ENCODE data around the gene NDEL1.
"Not testable (repeated sequence)": the region's sequence is repeated elsewhere in the genome, so short reads cannot be mapped to it uniquely, and the experiment has no call there.

NDEL1 gene, protein sequence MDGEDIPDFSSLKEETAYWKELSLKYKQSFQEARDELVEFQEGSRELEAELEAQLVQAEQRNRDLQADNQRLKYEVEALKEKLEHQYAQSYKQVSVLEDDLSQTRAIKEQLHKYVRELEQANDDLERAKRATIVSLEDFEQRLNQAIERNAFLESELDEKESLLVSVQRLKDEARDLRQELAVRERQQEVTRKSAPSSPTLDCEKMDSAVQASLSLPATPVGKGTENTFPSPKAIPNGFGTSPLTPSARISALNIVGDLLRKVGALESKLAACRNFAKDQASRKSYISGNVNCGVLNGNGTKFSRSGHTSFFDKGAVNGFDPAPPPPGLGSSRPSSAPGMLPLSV

GRCh38 chr17:8435245-8436168, at the start of gene NDEL1:
NDEL1 (plus strand) TSS chr17:8435884; CDS start chr17:8444272, 8,388 bp downstream.
- DNase-seq (ENCODE audit: extremely low read depth in 1 of 2, low read depth in 1 of 2): peak; percentile 97 to 100

GRCh38 chr17:8386841-8387240, 48.8 kb upstream of the NDEL1 start:
- DNase-seq (ENCODE audit: extremely low read depth in 1 of 2, low read depth in 1 of 2): no peak

GRCh38 chr17:8387914-8388651, 47.6 kb upstream of the NDEL1 start:
- no peak for DNase-seq (ENCODE audit: extremely low read depth in 1 of 2, low read depth in 1 of 2)

- no peak for DNase-seq (ENCODE audit: extremely low read depth in 1 of 2, low read depth in 1 of 2)
Observed at GRCh38 chr17:8391711-8392110, 44.0 kb upstream of the NDEL1 start.

GRCh38 chr17:8392274-8392673, 43.4 kb upstream of the NDEL1 start:
- DNase-seq (ENCODE audit: extremely low read depth in 1 of 2, low read depth in 1 of 2): no peak

DNA sequence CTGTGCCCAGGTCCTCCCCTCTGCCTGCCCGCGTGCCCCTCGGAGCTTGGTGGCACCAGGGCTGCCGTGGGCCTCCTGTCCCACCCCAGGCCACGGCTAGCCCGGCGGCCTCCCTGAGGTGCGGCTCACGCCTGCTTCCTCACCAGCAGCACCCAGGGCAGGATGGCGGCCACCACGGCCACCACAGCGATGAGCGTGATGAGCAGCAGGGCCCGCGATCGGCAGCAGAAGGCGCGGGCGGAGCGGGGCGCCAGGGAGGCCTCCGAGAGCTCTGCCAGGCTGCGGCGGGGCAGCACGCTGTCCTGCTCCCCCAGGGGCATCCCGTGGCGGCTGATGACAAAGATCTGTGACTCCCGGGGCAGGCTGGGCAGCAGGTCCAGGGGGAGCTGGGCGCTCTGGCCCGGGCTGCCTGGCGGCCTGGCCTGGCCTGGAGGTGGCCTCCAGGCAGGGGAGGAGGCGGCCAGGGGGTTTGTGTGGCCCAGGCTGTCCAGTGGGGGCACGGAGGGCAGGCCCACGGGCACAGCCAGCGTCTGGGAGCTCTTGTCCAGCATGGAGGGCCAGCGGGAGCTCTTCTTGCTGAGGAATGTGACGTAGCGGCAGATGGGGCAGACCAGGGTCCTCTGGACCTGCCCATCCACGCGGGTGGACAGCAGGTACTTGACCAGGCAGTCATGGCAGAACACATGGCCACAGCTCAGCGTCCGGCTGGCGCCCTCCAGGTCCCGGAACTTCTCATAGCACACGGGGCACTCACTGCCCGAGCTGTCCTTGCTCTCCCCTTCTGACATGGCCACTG, 42.8 kb upstream of the NDEL1 start:
- DNase-seq (ENCODE audit: extremely low read depth in 1 of 2, low read depth in 1 of 2): no peak

- no peak for DNase-seq (ENCODE audit: extremely low read depth in 1 of 2, low read depth in 1 of 2)
Observed at GRCh38 chr17:8393470-8394231, 42.0 kb upstream of the NDEL1 start.

GRCh38 chr17:8394497-8394896, 41.2 kb upstream of the NDEL1 start:
- not testable (repeated sequence) for DNase-seq (ENCODE audit: extremely low read depth in 1 of 2, low read depth in 1 of 2)

- no peak for DNase-seq (ENCODE audit: extremely low read depth in 1 of 2, low read depth in 1 of 2)
Observed at GRCh38 chr17:8397636-8398035, 38.0 kb upstream of the NDEL1 start, which contains the start of gene RNF222. RNF222 (minus strand) TSS chr17:8397827; CDS start chr17:8393461, 4,366 bp downstream.

DNA sequence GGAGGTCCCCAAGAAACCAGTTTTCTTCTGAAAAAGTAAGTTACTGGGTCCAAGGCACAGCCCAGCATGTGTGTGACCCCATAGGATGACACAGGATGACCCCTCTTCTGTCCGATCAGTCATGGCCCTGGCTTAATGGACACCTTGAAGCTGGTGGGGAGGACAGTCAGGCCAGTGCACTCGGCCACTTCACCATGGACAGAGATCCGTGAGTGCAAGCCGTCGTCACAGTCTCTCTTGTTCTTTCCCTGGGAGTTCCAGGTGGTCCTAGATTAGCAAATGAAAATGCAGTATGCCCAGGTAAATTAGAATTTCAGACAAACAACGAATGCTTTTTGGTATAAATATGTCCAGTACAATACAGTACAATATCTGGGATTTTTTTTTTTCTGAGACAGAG, 36.7 kb upstream of the NDEL1 start:
- DNase-seq (ENCODE audit: extremely low read depth in 1 of 2, low read depth in 1 of 2): no peak

GRCh38 chr17:8401107-8401506, 34.6 kb upstream of the NDEL1 start:
- DNase-seq (ENCODE audit: extremely low read depth in 1 of 2, low read depth in 1 of 2): no peak

DNA sequence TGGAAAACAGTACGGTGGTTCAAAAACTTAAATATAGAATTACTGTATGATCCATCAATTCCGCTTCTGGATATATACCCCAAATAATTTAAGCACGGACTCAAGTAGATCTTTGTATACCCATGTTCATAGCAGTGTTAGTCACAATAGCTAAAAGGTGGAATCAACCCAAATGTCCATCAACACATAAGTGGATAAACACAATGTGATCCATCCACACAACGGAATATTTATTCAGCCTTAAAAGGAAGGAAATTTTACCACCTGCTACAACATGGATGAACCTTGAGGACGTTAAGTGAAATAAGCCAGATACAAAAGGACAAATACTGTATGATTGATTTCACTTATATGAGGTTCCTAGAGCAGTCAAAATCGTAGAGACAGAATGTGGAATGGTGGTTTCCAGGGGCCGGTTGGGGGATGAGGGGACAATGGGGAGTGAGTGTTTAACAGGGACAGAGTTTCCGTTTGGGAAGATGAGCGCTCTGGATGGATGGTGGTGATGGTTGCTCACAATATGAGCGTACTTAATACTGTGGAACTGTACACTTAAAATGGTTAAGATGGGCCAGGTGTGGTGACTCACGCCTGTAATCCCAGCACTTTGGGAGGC, 32.7 kb upstream of the NDEL1 start:
- DNase-seq (ENCODE audit: extremely low read depth in 1 of 2, low read depth in 1 of 2): no peak

- DNase-seq (ENCODE audit: extremely low read depth in 1 of 2, low read depth in 1 of 2): no peak
Observed at GRCh38 chr17:8405499-8406016, 30.1 kb upstream of the NDEL1 start.

GRCh38 chr17:8406174-8406573, 29.5 kb upstream of the NDEL1 start:
- no peak for DNase-seq (ENCODE audit: extremely low read depth in 1 of 2, low read depth in 1 of 2)

- DNase-seq (ENCODE audit: extremely low read depth in 1 of 2, low read depth in 1 of 2): no peak
Observed at GRCh38 chr17:8408371-8408770, 27.3 kb upstream of the NDEL1 start.

DNA sequence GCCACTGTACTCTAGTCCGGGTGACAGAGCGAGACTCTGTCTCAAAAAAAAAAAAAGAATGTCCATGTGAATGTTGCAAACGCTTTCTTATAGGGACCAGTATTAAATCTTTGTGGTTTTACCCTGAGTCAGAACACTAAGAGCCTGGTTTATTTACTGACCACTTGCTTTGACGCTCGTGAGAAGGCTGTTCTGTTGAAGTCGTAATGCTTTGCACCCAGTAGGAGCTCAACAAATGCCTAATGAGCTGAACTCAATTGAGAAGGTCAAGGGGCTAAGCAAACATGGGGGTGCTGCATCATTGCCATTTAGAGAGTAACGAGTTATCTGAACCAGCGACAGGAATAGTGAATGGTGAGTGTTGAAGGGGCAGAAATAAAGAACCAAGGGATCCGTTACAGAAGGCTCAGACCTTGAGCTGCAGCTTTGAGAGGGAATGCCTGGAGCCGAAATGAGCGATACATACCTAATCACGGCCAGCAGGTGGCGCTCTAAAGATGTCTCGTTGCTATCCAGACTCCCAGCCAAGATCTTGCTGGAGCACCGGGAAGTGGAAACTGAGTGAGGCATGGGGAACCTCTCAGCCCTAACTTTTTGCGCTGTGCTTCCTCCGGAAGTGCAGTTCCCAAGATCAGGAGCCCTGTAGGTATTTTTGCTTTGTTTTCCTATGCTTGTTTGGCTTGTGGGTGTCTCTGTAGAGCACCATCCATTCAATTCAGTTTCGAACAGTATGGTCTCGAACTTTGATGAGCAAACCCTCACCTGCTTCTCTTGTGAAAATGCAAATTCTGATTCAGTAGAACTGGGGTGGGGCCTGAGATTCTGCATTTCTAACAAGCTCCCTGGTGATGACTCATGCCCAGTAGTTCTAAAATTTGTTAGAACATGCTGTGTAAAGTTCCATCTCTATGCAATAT, 25.5 kb upstream of the NDEL1 start:
- peak; percentile 47 to 74 for DNase-seq (ENCODE audit: extremely low read depth in 1 of 2, low read depth in 1 of 2)

- DNase-seq (ENCODE audit: extremely low read depth in 1 of 2, low read depth in 1 of 2): no peak
Observed at GRCh38 chr17:8410883-8411238, 24.8 kb upstream of the NDEL1 start.

- DNase-seq (ENCODE audit: extremely low read depth in 1 of 2, low read depth in 1 of 2): no peak
Observed at GRCh38 chr17:8412089-8412488, 23.6 kb upstream of the NDEL1 start.
